ENCODE measurements around the gene LPP. TPM values are rescaled to one million over a fixed set of nuclear protein-coding genes. Genes with fewer than 3 reads are reported as not detected.
A peak's percentile ranks its signal among the peaks of the same experiment; 100 is the strongest.

Gene LPP
- total and polyA plus RNA-seq, 2 of the 13 experiments (the other 11 are each of a cell fraction or from before 2014, with no cell fraction given): 19.2 to 29.9 TPM

DNA sequence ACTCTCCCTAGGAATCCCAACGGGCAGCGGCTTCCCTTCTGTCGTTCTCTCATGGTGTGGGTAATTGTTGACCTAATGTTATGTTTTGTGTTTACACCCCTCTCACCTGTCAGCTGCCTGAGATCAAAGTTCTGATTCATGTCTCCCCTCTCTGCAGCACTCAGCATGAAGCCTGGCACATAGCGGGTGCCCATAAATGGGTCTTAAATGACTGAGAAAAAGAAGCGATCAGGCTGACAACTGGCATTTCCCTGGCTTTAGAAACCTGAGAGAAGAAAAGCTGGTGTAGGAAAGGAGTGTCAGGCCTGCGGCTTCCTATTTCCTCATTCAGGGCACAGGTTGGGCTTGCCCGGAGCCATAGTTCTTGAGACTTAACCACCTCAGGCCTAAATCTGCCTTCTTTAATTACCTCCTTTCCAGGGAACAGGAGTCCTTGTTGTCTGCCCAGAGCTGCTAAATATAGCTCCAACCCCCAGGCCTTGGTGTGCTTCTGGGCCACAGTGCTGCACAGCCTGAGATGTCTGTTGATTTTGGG is 31.8 kb downstream of the LPP start (continued):
- TF ChIP-seq, protein P1, sequence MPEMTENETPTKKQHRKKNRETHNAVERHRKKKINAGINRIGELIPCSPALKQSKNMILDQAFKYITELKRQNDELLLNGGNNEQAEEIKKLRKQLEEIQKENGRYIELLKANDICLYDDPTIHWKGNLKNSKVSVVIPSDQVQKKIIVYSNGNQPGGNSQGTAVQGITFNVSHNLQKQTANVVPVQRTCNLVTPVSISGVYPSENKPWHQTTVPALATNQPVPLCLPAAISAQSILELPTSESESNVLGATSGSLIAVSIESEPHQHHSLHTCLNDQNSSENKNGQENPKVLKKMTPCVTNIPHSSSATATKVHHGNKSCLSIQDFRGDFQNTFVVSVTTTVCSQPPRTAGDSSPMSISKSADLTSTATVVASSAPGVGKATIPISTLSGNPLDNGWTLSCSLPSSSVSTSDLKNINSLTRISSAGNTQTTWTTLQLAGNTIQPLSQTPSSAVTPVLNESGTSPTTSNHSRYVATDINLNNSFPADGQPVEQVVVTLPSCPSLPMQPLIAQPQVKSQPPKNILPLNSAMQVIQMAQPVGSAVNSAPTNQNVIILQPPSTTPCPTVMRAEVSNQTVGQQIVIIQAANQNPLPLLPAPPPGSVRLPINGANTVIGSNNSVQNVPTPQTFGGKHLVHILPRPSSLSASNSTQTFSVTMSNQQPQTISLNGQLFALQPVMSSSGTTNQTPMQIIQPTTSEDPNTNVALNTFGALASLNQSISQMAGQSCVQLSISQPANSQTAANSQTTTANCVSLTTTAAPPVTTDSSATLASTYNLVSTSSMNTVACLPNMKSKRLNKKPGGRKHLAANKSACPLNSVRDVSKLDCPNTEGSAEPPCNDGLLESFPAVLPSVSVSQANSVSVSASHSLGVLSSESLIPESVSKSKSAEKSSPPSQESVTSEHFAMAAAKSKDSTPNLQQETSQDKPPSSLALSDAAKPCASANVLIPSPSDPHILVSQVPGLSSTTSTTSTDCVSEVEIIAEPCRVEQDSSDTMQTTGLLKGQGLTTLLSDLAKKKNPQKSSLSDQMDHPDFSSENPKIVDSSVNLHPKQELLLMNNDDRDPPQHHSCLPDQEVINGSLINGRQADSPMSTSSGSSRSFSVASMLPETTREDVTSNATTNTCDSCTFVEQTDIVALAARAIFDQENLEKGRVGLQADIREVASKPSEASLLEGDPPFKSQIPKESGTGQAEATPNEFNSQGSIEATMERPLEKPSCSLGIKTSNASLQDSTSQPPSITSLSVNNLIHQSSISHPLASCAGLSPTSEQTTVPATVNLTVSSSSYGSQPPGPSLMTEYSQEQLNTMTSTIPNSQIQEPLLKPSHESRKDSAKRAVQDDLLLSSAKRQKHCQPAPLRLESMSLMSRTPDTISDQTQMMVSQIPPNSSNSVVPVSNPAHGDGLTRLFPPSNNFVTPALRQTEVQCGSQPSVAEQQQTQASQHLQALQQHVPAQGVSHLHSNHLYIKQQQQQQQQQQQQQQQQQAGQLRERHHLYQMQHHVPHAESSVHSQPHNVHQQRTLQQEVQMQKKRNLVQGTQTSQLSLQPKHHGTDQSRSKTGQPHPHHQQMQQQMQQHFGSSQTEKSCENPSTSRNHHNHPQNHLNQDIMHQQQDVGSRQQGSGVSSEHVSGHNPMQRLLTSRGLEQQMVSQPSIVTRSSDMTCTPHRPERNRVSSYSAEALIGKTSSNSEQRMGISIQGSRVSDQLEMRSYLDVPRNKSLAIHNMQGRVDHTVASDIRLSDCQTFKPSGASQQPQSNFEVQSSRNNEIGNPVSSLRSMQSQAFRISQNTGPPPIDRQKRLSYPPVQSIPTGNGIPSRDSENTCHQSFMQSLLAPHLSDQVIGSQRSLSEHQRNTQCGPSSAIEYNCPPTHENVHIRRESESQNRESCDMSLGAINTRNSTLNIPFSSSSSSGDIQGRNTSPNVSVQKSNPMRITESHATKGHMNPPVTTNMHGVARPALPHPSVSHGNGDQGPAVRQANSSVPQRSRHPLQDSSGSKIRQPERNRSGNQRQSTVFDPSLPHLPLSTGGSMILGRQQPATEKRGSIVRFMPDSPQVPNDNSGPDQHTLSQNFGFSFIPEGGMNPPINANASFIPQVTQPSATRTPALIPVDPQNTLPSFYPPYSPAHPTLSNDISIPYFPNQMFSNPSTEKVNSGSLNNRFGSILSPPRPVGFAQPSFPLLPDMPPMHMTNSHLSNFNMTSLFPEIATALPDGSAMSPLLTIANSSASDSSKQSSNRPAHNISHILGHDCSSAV (CRISPR knock-in tag; IDR thresholded peaks at IDR 0.05; ENCODE audit: borderline replicate concordance): no peak
- TF ChIP-seq, protein P2, sequence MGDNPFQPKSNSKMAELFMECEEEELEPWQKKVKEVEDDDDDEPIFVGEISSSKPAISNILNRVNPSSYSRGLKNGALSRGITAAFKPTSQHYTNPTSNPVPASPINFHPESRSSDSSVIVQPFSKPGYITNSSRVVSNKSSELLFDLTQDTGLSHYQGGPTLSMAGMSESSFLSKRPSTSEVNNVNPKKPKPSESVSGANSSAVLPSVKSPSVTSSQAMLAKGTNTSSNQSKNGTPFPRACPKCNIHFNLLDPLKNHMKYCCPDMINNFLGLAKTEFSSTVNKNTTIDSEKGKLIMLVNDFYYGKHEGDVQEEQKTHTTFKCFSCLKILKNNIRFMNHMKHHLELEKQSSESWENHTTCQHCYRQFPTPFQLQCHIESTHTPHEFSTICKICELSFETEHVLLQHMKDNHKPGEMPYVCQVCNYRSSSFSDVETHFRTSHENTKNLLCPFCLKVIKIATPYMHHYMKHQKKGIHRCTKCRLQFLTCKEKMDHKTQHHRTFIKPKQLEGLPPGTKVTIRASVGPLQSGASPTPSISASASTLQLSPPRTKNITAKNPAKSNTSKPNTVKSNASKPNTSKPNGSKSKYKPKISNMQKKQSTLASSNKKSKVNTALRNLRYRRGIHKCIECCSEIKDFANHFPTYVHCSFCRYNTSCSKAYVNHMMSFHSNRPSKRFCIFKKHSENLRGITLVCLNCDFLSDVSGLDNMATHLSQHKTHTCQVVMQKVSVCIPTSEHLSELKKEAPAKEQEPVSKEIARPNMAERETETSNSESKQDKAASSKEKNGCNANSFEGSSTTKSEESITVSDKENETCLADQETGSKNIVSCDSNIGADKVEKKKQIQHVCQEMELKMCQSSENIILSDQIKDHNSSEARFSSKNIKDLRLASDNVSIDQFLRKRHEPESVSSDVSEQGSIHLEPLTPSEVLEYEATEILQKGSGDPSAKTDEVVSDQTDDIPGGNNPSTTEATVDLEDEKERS (CRISPR knock-in tag; IDR thresholded peaks at IDR 0.05): no peak
- TF ChIP-seq, protein P3, sequence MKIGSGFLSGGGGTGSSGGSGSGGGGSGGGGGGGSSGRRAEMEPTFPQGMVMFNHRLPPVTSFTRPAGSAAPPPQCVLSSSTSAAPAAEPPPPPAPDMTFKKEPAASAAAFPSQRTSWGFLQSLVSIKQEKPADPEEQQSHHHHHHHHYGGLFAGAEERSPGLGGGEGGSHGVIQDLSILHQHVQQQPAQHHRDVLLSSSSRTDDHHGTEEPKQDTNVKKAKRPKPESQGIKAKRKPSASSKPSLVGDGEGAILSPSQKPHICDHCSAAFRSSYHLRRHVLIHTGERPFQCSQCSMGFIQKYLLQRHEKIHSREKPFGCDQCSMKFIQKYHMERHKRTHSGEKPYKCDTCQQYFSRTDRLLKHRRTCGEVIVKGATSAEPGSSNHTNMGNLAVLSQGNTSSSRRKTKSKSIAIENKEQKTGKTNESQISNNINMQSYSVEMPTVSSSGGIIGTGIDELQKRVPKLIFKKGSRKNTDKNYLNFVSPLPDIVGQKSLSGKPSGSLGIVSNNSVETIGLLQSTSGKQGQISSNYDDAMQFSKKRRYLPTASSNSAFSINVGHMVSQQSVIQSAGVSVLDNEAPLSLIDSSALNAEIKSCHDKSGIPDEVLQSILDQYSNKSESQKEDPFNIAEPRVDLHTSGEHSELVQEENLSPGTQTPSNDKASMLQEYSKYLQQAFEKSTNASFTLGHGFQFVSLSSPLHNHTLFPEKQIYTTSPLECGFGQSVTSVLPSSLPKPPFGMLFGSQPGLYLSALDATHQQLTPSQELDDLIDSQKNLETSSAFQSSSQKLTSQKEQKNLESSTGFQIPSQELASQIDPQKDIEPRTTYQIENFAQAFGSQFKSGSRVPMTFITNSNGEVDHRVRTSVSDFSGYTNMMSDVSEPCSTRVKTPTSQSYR (CRISPR knock-in tag; IDR thresholded peaks at IDR 0.05; ENCODE audit: borderline replicate concordance): no peak; the same call in 1 of the 2 replicates
- peak; percentile 38; the same call in 1 of the 2 replicates for TF ChIP-seq ZNF746 (CRISPR knock-in tag; IDR thresholded peaks at IDR 0.05)
- TF ChIP-seq, protein P4, sequence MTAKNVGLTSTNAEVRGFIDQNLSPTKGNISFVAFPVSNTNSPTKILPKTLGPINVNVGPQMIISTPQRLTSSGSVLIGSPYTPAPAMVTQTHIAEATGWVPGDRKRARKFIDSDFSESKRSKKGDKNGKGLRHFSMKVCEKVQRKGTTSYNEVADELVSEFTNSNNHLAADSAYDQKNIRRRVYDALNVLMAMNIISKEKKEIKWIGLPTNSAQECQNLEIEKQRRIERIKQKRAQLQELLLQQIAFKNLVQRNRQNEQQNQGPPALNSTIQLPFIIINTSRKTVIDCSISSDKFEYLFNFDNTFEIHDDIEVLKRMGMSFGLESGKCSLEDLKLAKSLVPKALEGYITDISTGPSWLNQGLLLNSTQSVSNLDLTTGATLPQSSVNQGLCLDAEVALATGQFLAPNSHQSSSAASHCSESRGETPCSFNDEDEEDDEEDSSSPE (CRISPR knock-in tag; IDR thresholded peaks at IDR 0.05): no peak
- 0 out of 2 replicates have a peak, but pooled peaks have one; percentile 60 for TF ChIP-seq ZSCAN20 (CRISPR knock-in tag; IDR thresholded peaks at IDR 0.05; ENCODE audit: borderline replicate concordance)
- no peak for TF ChIP-seq NCOA5 (CRISPR knock-in tag; IDR thresholded peaks at IDR 0.05)
- TF ChIP-seq NKX3-1 (CRISPR knock-in tag; IDR thresholded peaks at IDR 0.05): no peak
- TF ChIP-seq MED8 (CRISPR knock-in tag; IDR thresholded peaks at IDR 0.05; ENCODE audit: insufficient replicate concordance): no peak
- TF ChIP-seq, protein P5, sequence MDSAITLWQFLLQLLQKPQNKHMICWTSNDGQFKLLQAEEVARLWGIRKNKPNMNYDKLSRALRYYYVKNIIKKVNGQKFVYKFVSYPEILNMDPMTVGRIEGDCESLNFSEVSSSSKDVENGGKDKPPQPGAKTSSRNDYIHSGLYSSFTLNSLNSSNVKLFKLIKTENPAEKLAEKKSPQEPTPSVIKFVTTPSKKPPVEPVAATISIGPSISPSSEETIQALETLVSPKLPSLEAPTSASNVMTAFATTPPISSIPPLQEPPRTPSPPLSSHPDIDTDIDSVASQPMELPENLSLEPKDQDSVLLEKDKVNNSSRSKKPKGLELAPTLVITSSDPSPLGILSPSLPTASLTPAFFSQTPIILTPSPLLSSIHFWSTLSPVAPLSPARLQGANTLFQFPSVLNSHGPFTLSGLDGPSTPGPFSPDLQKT (CRISPR knock-in tag; IDR thresholded peaks at IDR 0.05; ENCODE audit: borderline replicate concordance): no peak
- no peak for TF ChIP-seq CCAR2 (optimal IDR thresholded peaks at IDR 0.05; ENCODE audit: low read depth, low read length)
